ENCODE results near the gene MUL1.

DNA sequence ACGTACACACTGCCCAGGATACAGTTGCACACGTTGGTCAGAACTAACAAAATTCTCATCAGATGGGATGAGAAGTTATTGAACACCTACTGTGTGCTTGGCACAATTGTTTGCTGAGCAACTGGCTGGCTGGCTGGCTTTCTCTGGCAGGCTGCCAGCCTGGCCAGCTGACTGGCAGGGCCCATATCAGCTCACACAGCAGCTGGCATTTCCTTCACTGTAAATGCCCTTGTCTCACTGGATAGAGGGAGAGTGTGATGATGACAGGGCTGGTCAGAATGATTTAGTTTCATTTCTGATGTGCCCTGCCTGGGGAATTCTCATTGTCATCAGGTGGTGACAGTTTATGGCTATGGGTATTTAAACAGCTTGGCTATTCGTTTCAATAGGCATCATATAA is 37.8 kb downstream of the MUL1 start:
- TF ChIP-seq POLR2AphosphoS5 (IDR thresholded peaks at IDR 0.05), result no peak
- TF ChIP-seq, protein P1, sequence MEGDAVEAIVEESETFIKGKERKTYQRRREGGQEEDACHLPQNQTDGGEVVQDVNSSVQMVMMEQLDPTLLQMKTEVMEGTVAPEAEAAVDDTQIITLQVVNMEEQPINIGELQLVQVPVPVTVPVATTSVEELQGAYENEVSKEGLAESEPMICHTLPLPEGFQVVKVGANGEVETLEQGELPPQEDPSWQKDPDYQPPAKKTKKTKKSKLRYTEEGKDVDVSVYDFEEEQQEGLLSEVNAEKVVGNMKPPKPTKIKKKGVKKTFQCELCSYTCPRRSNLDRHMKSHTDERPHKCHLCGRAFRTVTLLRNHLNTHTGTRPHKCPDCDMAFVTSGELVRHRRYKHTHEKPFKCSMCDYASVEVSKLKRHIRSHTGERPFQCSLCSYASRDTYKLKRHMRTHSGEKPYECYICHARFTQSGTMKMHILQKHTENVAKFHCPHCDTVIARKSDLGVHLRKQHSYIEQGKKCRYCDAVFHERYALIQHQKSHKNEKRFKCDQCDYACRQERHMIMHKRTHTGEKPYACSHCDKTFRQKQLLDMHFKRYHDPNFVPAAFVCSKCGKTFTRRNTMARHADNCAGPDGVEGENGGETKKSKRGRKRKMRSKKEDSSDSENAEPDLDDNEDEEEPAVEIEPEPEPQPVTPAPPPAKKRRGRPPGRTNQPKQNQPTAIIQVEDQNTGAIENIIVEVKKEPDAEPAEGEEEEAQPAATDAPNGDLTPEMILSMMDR (IDR thresholded peaks at IDR 0.05 in 8 of 11, conservative IDR thresholded peaks at IDR 0.05 in 3 of 11), result no peak
